GM12864 (cell line): ENCODE results near the gene FAM180A.

Experiments
- DNase-seq: peaks from one replicate; pipeline ENCODE4 v3.0.0-alpha.2; 2011; ENCODE audit warnings: low read depth
- H3K4me3 ChIP-seq: 2 replicates; pipeline ENCODE4 v1.5.1; 2011; ENCODE audit warnings: mild to moderate bottlenecking, low read depth, low read length, control low read depth
- CTCF ChIP-seq: IDR thresholded peaks from 2 replicates; pipeline ENCODE4 v1.5.1; 2011; ENCODE audit warnings: low read depth, mild to moderate bottlenecking, moderate library complexity, low read length, control low read depth, inconsistent platforms; ENCODE audit errors: missing control alignments

FAM180A gene

GRCh38 chr7:135723411-135723810 is 25.2 kb downstream of the FAM180A start:
- DNase-seq, result no peak
- H3K4me3 ChIP-seq, result no peak overlapping the region
- no peak for TF ChIP-seq CTCF

- no peak overlapping the region for H3K4me3 ChIP-seq
- no peak for DNase-seq
- no peak for TF ChIP-seq CTCF
Observed at GRCh38 chr7:135721198-135721820, 27.3 kb downstream of the FAM180A start.

GRCh38 chr7:135719688-135720087 is 28.9 kb downstream of the FAM180A start:
- no peak overlapping the region for H3K4me3 ChIP-seq
- TF ChIP-seq CTCF, result no peak
- no peak for DNase-seq

GRCh38 chr7:135718794-135719437 is 29.7 kb downstream of the FAM180A start:
- H3K4me3 ChIP-seq, result no peak overlapping the region
- DNase-seq, result no peak
- TF ChIP-seq CTCF, result no peak

- no peak for TF ChIP-seq CTCF
- no peak for DNase-seq
- H3K4me3 ChIP-seq, result no peak overlapping the region
Observed at GRCh38 chr7:135718219-135718618, 30.4 kb downstream of the FAM180A start.

- no peak for TF ChIP-seq CTCF
- no peak overlapping the region for H3K4me3 ChIP-seq
- no peak for DNase-seq
Observed at GRCh38 chr7:135717693-135718092, 30.9 kb downstream of the FAM180A start.
